Measurements from ENCODE around the gene IRF8. TPM values are rescaled to one million over a fixed set of nuclear protein-coding genes. Genes with fewer than 3 reads are reported as not detected.

The IRF8 gene
- total RNA-seq, 1 donor from 2014 or later, result 37.8 TPM

DNA sequence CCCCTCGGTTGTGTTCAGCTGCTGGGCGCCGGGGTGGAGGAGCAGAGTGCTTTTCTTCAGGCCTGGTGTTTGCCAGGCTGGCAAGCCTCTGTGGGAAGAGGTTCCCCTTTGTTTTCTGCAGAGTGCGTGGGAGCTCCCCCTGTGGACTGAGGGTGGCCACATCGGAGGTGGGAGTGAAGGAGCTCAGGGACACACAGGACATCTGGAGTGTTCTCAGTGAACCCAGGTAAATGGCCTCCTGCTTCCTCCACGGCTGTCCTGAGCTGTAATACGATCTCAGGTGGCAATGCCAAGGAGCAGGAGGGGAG, 39.2 kb upstream of the IRF8 start:
- intact Hi-C loops (cut with micrococcal nuclease), result no loop called here
- DNase-seq (ENCODE audit: low spot score), result no peak

GRCh38 chr16:85860413-85861094, 38.4 kb upstream of the IRF8 start:
- H3K4me3 Mint-ChIP-seq (ENCODE audit: low read depth), result no peak overlapping the region
- DNase-seq (ENCODE audit: low spot score), result no peak
- no peaks in the 10 kb centered on the region for H3K36me3 Mint-ChIP-seq (ENCODE audit: low read depth)
- intact Hi-C loops (cut with micrococcal nuclease), result no loop called here
- no peak overlapping the region for H3K27ac Mint-ChIP-seq
- H3K9me3 Mint-ChIP-seq, result peaks cover 3% of the 10 kb centered on the region
- peaks cover 5% of the 10 kb centered on the region for H3K27me3 Mint-ChIP-seq (ENCODE audit: low read depth)
- no peaks in the 10 kb centered on the region for H3K4me1 Mint-ChIP-seq (ENCODE audit: low read depth)

More for the DNA sequence above, 39.2 kb upstream of the IRF8 start:
- Mint-ChIP-seq H3K4me1 (ENCODE audit: low read depth) (no peaks in the 10 kb centered on the region), H3K4me3 (ENCODE audit: low read depth) (no peak overlapping the region), H3K27ac (no peak overlapping the region), H3K9me3 (peaks cover 4% of the 10 kb centered on the region), H3K36me3 (ENCODE audit: low read depth) (no peaks in the 10 kb centered on the region), H3K27me3 (ENCODE audit: low read depth) (peaks cover 5% of the 10 kb centered on the region)

DNA sequence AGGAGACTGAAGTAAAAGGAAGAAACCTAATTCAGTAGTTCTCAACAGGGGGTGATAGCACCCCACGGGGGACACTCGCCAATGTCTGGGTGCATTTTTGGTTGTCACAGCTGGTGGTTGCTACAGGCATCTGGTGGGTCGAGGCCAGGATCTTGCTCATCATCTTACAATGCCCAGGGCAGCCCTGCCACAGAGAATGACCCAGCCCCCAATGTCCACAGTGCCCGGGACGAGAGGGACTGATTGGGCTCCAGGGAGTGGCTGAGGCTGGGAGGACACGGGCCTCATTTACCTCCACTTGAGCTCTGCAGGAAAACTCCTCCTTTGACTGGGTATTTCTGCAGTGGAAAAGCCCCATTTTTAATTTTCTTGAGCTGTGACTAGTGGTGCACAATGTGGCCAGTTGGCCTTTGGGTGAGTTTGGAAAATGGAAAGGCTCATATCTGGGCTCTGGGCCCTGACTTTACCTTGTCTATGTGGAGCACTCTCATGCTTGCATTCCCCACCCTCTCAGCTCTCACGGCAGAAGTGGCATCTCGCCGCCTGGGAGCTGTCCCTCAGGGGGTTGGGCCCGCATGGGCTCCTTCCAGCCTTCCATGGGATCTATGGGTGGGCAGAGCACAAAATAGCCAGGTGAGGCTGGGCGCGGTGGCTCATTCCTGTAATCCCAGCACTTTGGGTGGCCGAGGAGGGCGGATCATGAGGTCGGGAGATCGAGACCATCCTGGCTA, 37.7 kb upstream of the IRF8 start:
- intact Hi-C loops (cut with micrococcal nuclease), result no loop called here
- no peaks in the 10 kb centered on the region for H3K36me3 Mint-ChIP-seq (ENCODE audit: low read depth)
- no peaks in the 10 kb centered on the region for H3K4me1 Mint-ChIP-seq (ENCODE audit: low read depth)
- no peaks in the 10 kb centered on the region for H3K9me3 Mint-ChIP-seq
- H3K27ac Mint-ChIP-seq, result no peak overlapping the region
- peaks cover 3% of the 10 kb centered on the region for H3K27me3 Mint-ChIP-seq (ENCODE audit: low read depth)
- H3K4me3 Mint-ChIP-seq (ENCODE audit: low read depth), result no peak overlapping the region
- DNase-seq (ENCODE audit: low spot score), result no peak

DNA sequence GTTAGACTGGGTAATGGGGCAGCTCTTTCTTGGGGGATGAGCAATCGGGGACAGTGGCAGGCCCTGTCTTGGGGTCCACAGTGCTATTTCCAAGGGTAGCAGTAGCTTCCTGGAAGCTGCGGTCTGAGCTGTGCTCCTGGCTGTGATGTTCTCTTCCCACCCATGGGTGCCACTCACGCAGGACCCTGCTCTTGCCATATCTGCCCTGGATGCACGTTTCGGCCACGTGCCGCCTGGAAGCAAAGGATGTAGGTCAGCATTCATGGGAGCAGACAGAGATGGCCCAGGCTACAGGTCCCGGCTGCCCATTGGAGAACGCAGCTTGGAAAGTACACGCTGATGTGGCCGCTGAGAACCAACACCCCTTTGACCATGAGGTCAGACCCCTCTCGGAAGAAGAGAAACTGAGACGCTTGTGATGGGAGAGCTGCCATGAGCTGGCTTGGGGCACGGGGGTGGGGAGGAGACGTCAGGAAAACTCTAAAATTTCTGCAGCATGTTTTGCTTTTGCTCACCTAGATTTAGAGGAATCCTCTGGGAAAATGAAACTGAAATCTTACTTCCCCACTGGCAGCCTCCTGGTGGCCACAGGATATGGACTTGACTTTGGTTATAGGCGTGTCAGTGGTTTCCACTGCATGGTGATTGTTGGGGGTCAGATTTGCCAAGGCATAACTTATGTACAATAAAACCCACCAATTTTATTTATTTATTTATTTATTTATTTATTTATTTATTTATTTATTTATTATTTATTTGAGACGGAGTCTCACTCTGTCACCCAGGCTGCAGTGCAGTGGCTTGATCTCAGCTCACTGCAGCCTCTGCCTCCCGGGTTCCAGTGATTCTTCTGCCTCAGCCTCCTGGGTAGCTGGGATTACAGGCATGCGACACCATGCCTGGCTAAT, 36.2 kb upstream of the IRF8 start:
- H3K27ac Mint-ChIP-seq, result no peak overlapping the region
- no peaks in the 10 kb centered on the region for H3K4me1 Mint-ChIP-seq (ENCODE audit: low read depth)
- intact Hi-C loops (cut with micrococcal nuclease), result no loop called here
- H3K4me3 Mint-ChIP-seq (ENCODE audit: low read depth), result no peak overlapping the region
- DNase-seq (ENCODE audit: low spot score), result no peak
- H3K36me3 Mint-ChIP-seq (ENCODE audit: low read depth), result no peaks in the 10 kb centered on the region
- H3K9me3 Mint-ChIP-seq, result no peaks in the 10 kb centered on the region
- H3K27me3 Mint-ChIP-seq (ENCODE audit: low read depth), result peaks cover 9% of the 10 kb centered on the region

GRCh38 chr16:85863384-85863774, 35.6 kb upstream of the IRF8 start:
- H3K9me3 Mint-ChIP-seq, result no peaks in the 10 kb centered on the region
- peaks cover 13% of the 10 kb centered on the region for H3K27me3 Mint-ChIP-seq (ENCODE audit: low read depth)
- peaks cover under 1% of the 10 kb centered on the region for H3K4me1 Mint-ChIP-seq (ENCODE audit: low read depth)
- intact Hi-C loops (cut with micrococcal nuclease), result no loop called here
- no peak overlapping the region for H3K27ac Mint-ChIP-seq
- DNase-seq (ENCODE audit: low spot score), result no peak
- no peaks in the 10 kb centered on the region for H3K36me3 Mint-ChIP-seq (ENCODE audit: low read depth)
- no peak overlapping the region for H3K4me3 Mint-ChIP-seq (ENCODE audit: low read depth)

GRCh38 chr16:85864965-85865364, 34.0 kb upstream of the IRF8 start:
- Mint-ChIP-seq H3K4me1 (ENCODE audit: low read depth) (peaks cover 13% of the 10 kb centered on the region), H3K9me3 (no peaks in the 10 kb centered on the region), H3K4me3 (ENCODE audit: low read depth) (no peak overlapping the region), H3K36me3 (ENCODE audit: low read depth) (no peaks in the 10 kb centered on the region), H3K27me3 (ENCODE audit: low read depth) (peaks cover 17% of the 10 kb centered on the region), H3K27ac (no peak overlapping the region)
- DNase-seq (ENCODE audit: low spot score), result no peak
- intact Hi-C loops (cut with micrococcal nuclease), result no loop called here

- Mint-ChIP-seq H3K27me3 (ENCODE audit: low read depth) (peaks cover 29% of the 10 kb centered on the region), H3K4me1 (ENCODE audit: low read depth) (peaks cover 26% of the 10 kb centered on the region), H3K36me3 (ENCODE audit: low read depth) (no peaks in the 10 kb centered on the region), H3K9me3 (no peaks in the 10 kb centered on the region), H3K4me3 (ENCODE audit: low read depth) (no peak overlapping the region), H3K27ac (no peak overlapping the region)
- intact Hi-C loops (cut with micrococcal nuclease), result no loop called here
- DNase-seq (ENCODE audit: low spot score), result no peak
Measured at GRCh38 chr16:85867189-85867588, 31.8 kb upstream of the IRF8 start.

DNA sequence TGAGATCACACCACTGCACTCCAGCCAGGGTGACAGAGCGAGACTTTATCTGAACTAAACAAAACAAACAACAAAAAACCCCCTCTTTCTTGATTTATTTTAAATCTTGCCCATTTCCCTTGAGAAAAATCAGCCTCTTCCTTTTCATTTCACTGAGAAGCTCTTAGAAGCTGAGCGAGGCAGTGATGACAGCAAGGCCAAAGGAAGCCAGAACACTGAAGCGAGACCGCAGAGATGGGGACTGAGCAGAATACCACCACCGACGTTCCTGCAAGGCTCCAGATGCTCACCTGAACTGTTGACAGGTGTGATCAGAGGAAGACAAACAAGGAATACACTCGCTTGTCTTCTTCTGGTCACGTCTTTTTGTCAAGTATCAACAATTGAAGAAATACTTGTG, 30.5 kb upstream of the IRF8 start:
- intact Hi-C loops (cut with micrococcal nuclease), result no loop called here
- Mint-ChIP-seq H3K27ac (no peak overlapping the region), H3K4me3 (ENCODE audit: low read depth) (no peak overlapping the region), H3K27me3 (ENCODE audit: low read depth) (peaks cover 31% of the 10 kb centered on the region), H3K9me3 (no peaks in the 10 kb centered on the region), H3K4me1 (ENCODE audit: low read depth) (peaks cover 26% of the 10 kb centered on the region), H3K36me3 (ENCODE audit: low read depth) (no peaks in the 10 kb centered on the region)
- no peak for DNase-seq (ENCODE audit: low spot score)

DNA sequence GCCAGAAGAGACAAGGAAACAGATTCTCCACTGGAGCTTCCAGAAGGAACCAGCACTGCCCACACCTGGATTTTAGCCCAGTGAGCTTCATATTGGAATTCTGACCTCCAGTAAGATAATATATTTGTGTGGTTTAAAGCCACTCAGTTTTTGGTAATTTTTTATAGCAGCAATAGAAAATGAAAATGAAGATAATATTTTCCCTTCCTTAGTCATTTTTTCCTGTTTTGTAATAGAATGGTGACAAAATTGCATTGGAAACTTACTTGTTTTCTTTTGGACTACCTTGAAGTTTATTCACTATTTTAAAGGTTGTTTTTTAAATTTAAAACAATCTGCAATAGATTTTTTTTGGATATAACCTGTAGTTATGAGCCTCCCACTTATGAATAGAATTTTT, 29.8 kb upstream of the IRF8 start:
- no peaks in the 10 kb centered on the region for H3K36me3 Mint-ChIP-seq (ENCODE audit: low read depth)
- no peak overlapping the region for H3K4me3 Mint-ChIP-seq (ENCODE audit: low read depth)
- H3K27me3 Mint-ChIP-seq (ENCODE audit: low read depth), result peaks cover 38% of the 10 kb centered on the region
- no peaks in the 10 kb centered on the region for H3K9me3 Mint-ChIP-seq
- H3K4me1 Mint-ChIP-seq (ENCODE audit: low read depth), result peaks cover 26% of the 10 kb centered on the region
- no peak overlapping the region for H3K27ac Mint-ChIP-seq
- intact Hi-C loops (cut with micrococcal nuclease), result no loop called here
- no peak for DNase-seq (ENCODE audit: low spot score)

GRCh38 chr16:85869785-85870558, 29.0 kb upstream of the IRF8 start:
- Mint-ChIP-seq H3K27me3 (ENCODE audit: low read depth) (peaks cover 45% of the 10 kb centered on the region), H3K4me3 (ENCODE audit: low read depth) (no peak overlapping the region), H3K36me3 (ENCODE audit: low read depth) (no peaks in the 10 kb centered on the region), H3K9me3 (no peaks in the 10 kb centered on the region), H3K27ac (no peak overlapping the region), H3K4me1 (ENCODE audit: low read depth) (peaks cover 26% of the 10 kb centered on the region)
- DNase-seq (ENCODE audit: low spot score), result no peak
- intact Hi-C loops (cut with micrococcal nuclease), result loop anchor here (1.0 to 2.0 kb wide), 3 partner anchors 10 to 121 kb away; no protein-coding TSS in a partner anchor

DNA sequence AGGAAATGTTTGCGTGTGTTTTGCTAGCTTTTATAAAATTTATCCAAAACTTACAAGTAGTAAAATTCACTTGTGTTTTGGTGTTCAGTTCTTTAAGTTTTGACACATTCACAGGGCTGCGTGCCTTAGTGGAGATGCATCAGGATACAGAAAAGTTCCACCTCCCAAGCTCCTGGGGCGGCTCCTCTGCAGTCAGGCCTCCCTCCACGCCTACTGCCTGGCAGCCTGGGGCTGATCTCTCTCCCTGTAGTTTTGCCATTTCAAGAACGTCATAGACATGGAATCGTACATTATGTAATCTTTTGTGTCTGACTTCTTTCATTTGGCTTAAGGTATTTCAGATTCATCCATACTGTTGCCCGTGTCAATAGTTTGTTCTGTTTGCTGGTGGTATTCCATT, 27.2 kb upstream of the IRF8 start:
- no peak overlapping the region for H3K4me3 Mint-ChIP-seq (ENCODE audit: low read depth)
- peaks cover 59% of the 10 kb centered on the region for H3K27me3 Mint-ChIP-seq (ENCODE audit: low read depth)
- H3K27ac Mint-ChIP-seq, result no peak overlapping the region
- H3K36me3 Mint-ChIP-seq (ENCODE audit: low read depth), result no peaks in the 10 kb centered on the region
- no peak for DNase-seq (ENCODE audit: low spot score)
- peaks cover 26% of the 10 kb centered on the region for H3K4me1 Mint-ChIP-seq (ENCODE audit: low read depth)
- intact Hi-C loops (cut with micrococcal nuclease), result loop anchor here (2.0 kb wide), 1 partner anchor 119 kb away; no protein-coding TSS in a partner anchor
- no peaks in the 10 kb centered on the region for H3K9me3 Mint-ChIP-seq

DNA sequence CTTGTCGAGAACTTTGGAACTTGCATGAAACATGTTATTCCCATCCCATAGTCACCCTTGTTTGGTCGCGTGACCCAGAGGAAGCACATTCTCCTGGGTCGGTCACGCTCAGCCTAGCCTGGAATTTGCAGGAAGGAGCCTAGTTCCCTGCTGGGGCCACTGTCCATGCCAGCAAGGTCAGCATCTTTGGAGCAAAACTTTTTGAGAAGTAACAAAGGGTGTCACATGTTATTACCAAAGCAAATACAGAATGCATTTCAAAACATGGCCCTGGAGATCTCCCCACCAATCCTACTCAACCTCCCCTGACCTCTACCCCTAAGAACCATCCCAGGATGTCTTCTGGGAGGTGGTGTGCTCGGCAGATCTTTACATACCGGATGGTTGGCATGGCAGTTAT, 26.2 kb upstream of the IRF8 start:
- intact Hi-C loops (cut with micrococcal nuclease), result no loop called here
- peaks cover 58% of the 10 kb centered on the region for H3K27me3 Mint-ChIP-seq (ENCODE audit: low read depth)
- peaks cover 26% of the 10 kb centered on the region for H3K4me1 Mint-ChIP-seq (ENCODE audit: low read depth)
- H3K36me3 Mint-ChIP-seq (ENCODE audit: low read depth), result no peaks in the 10 kb centered on the region
- DNase-seq (ENCODE audit: low spot score), result no peak
- H3K27ac Mint-ChIP-seq, result no peak overlapping the region
- H3K9me3 Mint-ChIP-seq, result no peaks in the 10 kb centered on the region
- H3K4me3 Mint-ChIP-seq (ENCODE audit: low read depth), result no peak overlapping the region

Data from activated T-helper 2 cell treated with anti-CD3 and anti-CD28 coated beads, Interferon-gamma antibody, Interleukin-2, Interleukin-4, amounts not matched to agents 10 μg/mL and 5 μg/mL and 100 μg/mL, durations not matched to agents 14 hours and 24 hours and 36 hours (primary cell).